Loucy (cell line): ENCODE measurements around the gene MDFI.

Experiments
- EZH2phosphoT487 ChIP-seq: fragments of 200-600 bp; IDR thresholded peaks from 2 replicates; pipeline ENCODE4 v1.6.1; 2018; ENCODE audit warnings: antibody characterized with exemption, mild to moderate bottlenecking, moderate library complexity, borderline replicate concordance
- TF ChIP-seq, protein P1 (sequence below): fragments of 200-600 bp; sonication (generic); conservative IDR thresholded peaks from 2 replicates; pipeline ENCODE4 v1.5.1; 2014; ENCODE audit warnings: mild to moderate bottlenecking, antibody characterized with exemption, low read length

DNA sequence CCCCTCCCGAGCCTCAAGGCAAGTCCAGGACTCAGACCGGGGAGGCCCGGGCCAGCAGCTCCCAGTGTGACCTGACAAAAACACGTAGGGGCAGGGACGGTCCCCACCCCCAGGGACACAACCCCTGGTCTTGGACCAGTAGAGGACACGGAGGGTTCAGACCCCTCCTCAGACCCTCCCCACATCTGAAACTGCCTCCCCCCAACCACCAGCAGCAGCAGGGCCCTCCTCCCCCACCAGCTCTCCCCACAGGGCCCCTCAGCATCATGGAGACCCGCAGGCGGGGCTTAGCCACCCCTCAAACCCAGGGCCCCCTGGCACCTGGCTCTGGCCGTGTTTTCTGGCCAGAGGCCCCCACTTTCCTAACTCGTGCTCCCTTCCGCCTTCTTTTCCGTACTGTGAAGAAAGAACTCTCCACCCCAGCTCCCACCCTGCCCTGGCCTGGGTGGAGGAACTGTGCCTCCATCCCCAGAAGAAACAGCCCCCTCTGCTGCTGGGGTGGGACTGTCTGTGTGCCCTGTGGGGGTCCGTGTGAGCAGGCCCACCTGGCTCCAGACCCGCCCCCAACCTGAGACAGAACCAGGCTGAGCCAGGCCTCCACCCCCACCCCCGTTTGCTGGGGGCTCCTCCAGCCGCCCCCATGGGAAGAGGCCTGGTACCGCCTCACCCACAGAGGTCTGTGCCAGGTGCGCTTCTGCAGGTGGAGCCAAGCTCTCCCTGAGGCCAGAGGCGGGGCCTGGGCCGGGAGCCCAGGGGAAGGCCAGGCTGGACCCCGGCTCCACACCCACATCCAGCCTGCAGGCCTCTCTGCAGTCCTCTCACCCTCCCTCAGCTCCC is 39.0 kb upstream of the MDFI start:
- TF ChIP-seq, protein P1, sequence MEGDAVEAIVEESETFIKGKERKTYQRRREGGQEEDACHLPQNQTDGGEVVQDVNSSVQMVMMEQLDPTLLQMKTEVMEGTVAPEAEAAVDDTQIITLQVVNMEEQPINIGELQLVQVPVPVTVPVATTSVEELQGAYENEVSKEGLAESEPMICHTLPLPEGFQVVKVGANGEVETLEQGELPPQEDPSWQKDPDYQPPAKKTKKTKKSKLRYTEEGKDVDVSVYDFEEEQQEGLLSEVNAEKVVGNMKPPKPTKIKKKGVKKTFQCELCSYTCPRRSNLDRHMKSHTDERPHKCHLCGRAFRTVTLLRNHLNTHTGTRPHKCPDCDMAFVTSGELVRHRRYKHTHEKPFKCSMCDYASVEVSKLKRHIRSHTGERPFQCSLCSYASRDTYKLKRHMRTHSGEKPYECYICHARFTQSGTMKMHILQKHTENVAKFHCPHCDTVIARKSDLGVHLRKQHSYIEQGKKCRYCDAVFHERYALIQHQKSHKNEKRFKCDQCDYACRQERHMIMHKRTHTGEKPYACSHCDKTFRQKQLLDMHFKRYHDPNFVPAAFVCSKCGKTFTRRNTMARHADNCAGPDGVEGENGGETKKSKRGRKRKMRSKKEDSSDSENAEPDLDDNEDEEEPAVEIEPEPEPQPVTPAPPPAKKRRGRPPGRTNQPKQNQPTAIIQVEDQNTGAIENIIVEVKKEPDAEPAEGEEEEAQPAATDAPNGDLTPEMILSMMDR = peak; percentile 46; the same call in 1 of the 2 replicates
- TF ChIP-seq EZH2phosphoT487 = no peak
